T47D (cell line): ENCODE results near the gene RPS6KA3.
A peak's percentile ranks its signal among the peaks of the same experiment; 100 is the strongest.
"Not testable (repeated sequence)": the region's sequence is repeated elsewhere in the genome, so short reads cannot be mapped to it uniquely, and the experiment has no call there.

Experiments used
- DNase-seq, 2 experiments: peaks; one replicate each; pipeline versions ENCODE4 v3.0.0 to v3.0.0-alpha.2; 2011 to 2012; ENCODE audit warnings: low read depth in 1 of 2, low spot score in 1 of 2
- JUND ChIP-seq: IDR thresholded peaks from 2 replicates; pipeline ENCODE4 v1.6.1; 2012; ENCODE audit warnings: low read depth
- in situ Hi-C: cut with HindIII; loops from 2 replicates; pipeline ENCODE4 v1.10.0; 2016; ENCODE audit warnings: low sequenced_read_pairs, low pct_unique_long_range_greater_than_20kb

Gene RPS6KA3

GRCh38 chrX:20144491-20144890, 122.2 kb downstream of the RPS6KA3 start:
- DNase-seq: no peak
- TF ChIP-seq JUND: no peak
- in situ Hi-C loops: no loop called here

GRCh38 chrX:20143561-20143960, 123.1 kb downstream of the RPS6KA3 start:
- in situ Hi-C loops: no loop called here
- no peak for DNase-seq

GRCh38 chrX:20143111-20143510, 123.6 kb downstream of the RPS6KA3 start:
- no peak for DNase-seq
- in situ Hi-C loops: no loop called here
- TF ChIP-seq JUND: no peak

More at GRCh38 chrX:20143561-20143960, 123.1 kb downstream of the RPS6KA3 start:
- no peak for TF ChIP-seq JUND

GRCh38 chrX:20141281-20142220, 125.2 kb downstream of the RPS6KA3 start, which contains the start of gene EIF1AX:
Gene EIF1AX (minus strand): TSS chrX:20141838. CDS start chrX:20141640, 198 bp downstream.
- in situ Hi-C loops: no loop called here
- no peak for TF ChIP-seq JUND
- DNase-seq: peak; percentile 56 to 98

- no peak for TF ChIP-seq JUND
- no peak for DNase-seq
- in situ Hi-C loops: no loop called here
Measured at GRCh38 chrX:20140420-20140819, 126.3 kb downstream of the RPS6KA3 start.

GRCh38 chrX:20139966-20140365, 126.7 kb downstream of the RPS6KA3 start:
- no peak for DNase-seq
- in situ Hi-C loops: no loop called here

GRCh38 chrX:20135944-20136343, 130.8 kb downstream of the RPS6KA3 start:
- DNase-seq: no peak
- in situ Hi-C loops: no loop called here
- no peak for TF ChIP-seq JUND

More at GRCh38 chrX:20139966-20140365, 126.7 kb downstream of the RPS6KA3 start:
- no peak for TF ChIP-seq JUND

- no peak for TF ChIP-seq JUND
- DNase-seq: no peak
- in situ Hi-C loops: no loop called here
Measured at GRCh38 chrX:20132666-20133065, 134.0 kb downstream of the RPS6KA3 start.

GRCh38 chrX:20130357-20130756, 136.4 kb downstream of the RPS6KA3 start:
- no peak for TF ChIP-seq JUND
- no peak for DNase-seq
- in situ Hi-C loops: no loop called here

- TF ChIP-seq JUND: no peak
- in situ Hi-C loops: no loop called here
- no peak for DNase-seq
Measured at GRCh38 chrX:20129547-20129946, 137.2 kb downstream of the RPS6KA3 start.

- TF ChIP-seq JUND: no peak
- DNase-seq: no peak
- in situ Hi-C loops: no loop called here
Measured at GRCh38 chrX:20128670-20129069, 138.0 kb downstream of the RPS6KA3 start.

- DNase-seq, in situ Hi-C loops: not testable (repeated sequence)
Measured at GRCh38 chrX:20127440-20127839, 139.3 kb downstream of the RPS6KA3 start.

GRCh38 chrX:20126833-20127232, 139.9 kb downstream of the RPS6KA3 start:
- in situ Hi-C loops: not testable (repeated sequence)

More at GRCh38 chrX:20126833-20127232, 139.9 kb downstream of the RPS6KA3 start:
- not testable (repeated sequence) for DNase-seq
